Pancreas (tissue), 10 donors: ENCODE data around the gene LCE3D. TPM values are rescaled to one million over a fixed set of nuclear protein-coding genes. Genes with fewer than 3 reads are reported as not detected.

Experiments
- ATAC-seq, 4 donors: fragments of 200-7000 bp; cut with Tn5 transposase; one replicate each; pipeline versions ENCODE4 v1.8.0 to v1.9.1; 2020; ENCODE audit warnings: mild to moderate bottlenecking in 4 of 4, moderate library complexity in 4 of 4
- DNase-seq, 6 donors: peaks; one replicate each; pipeline ENCODE4 v3.0.0-alpha.2; 2020
- FAIRE-seq: peaks from 2 replicates; lab custom pipeline; 2012; peaks lifted over from hg19 to GRCh38; lab: Jason Lieb, UNC
- H3K27ac ChIP-seq, 4 donors: fragments of 200-600 bp; sonication (generic); 1 replicate in 3 of 4; 2 replicates in 1 of 4; pipeline versions ENCODE4 v1.5.0 to v1.8.0; 2020
- H3K27me3 ChIP-seq, 4 donors: fragments of 200-600 bp; one replicate each; pipeline ENCODE4 v1.8.0; 2021
- H3K36me3 ChIP-seq, 3 donors: fragments of 200-600 bp; sonication (generic) in 1 of 3; one replicate each; pipeline versions ENCODE4 v1.5.0 to v1.8.0; 2020 to 2021
- H3K4me1 ChIP-seq, 3 donors: fragments of 200-600 bp; one replicate each; pipeline ENCODE4 v1.8.0; 2021
- H3K4me3 ChIP-seq, 4 donors: fragments of 200-600 bp; sonication (generic) in 2 of 4; one replicate each; pipeline versions ENCODE4 v1.5.0 to v1.8.0; 2020 to 2021
- H3K9me3 ChIP-seq, 4 donors: fragments of 200-600 bp; one replicate each; pipeline ENCODE4 v1.8.0; 2021
- WGBS, 2 donors: extraction: QIAGEN DNeasy Blood & Tissue Kit; methylation state at CpG; one replicate each; pipeline ENCODE4 v1.1.7; 2013; 5-methylcytosine and 5-hydroxymethylcytosine counted together
- intact Hi-C, 3 donors: fragments of 100-400 bp; cut with DNase I; formaldehyde crosslinking; loops; one replicate each; pipeline versions ENCODE4 v1.11.1 to v1.14.2; 2022
- polyA plus RNA-seq, 2 donors: library from polyadenylated mRNA; stranded (reverse); fragments of 200-250 nt; gene quantifications; one replicate each; pipeline ENCODE4 v1.2.3, GENCODE V29; 2013
- total RNA-seq, 6 donors: library from RNA; stranded (reverse); fragmentation: NEBNext Ultra II Directional in 4 of 6; extraction: Animal tissue kit (Norgen Biotek cat#: 25700) in 4 of 6; gene quantifications; one replicate each; pipeline versions ENCODE4 v1.2.1 to v1.2.4, GENCODE V29; 2021 to 2023
- TF ChIP-seq, protein P1 (sequence below), 4 donors: fragments of 200-600 bp; sonication (generic) in 3 of 4; IDR thresholded peaks; one replicate each; pipeline versions ENCODE4 v1.5.0 to v1.8.0; 2021; ENCODE audit warnings: antibody characterized with exemption in 4 of 4
- donor health status: healthy with polysubstance abuse.
- donor health status: DM: no; HTN: no; CAD: no; lungs with moderate emphysema.
- donor health status: DM: no; HTN: no; CAD: no.
- donor health status: control.
- donor health status: control.
- donor health status: Bipolar disorder and iron deficiency.
- donor health status: DM: yes; HTN: yes; CAD: no.
- donor health status: DM: no; HTN: no; CAD: no.
- donor health status: DM: no; HTN: no; CAD: no.
- donor health status: DM: yes; HTN: yes; CAD: no.

LCE3D gene
- total and polyA plus RNA-seq, 8 donors, result not detected

DNA sequence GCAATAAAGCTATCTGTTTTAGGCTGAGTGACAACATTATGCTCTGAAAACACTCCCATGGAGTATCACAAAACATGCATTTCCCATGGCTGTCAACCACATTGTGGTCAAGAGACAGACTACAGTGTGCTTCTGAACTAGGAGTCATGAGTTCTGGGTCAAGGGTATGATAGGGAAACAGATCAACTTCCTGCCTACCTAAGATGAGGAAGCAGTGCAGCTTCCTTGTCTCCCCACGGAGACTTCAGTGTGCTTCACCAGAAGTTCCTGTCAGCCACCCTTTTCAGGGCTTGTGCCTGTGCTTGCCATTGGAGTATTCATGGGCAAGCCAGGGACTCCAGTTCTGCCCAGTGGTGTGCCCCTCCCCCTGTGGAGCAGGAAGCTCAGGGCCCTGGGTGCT is 33.6 kb downstream of the LCE3D start:
- no peak for DNase-seq

DNA sequence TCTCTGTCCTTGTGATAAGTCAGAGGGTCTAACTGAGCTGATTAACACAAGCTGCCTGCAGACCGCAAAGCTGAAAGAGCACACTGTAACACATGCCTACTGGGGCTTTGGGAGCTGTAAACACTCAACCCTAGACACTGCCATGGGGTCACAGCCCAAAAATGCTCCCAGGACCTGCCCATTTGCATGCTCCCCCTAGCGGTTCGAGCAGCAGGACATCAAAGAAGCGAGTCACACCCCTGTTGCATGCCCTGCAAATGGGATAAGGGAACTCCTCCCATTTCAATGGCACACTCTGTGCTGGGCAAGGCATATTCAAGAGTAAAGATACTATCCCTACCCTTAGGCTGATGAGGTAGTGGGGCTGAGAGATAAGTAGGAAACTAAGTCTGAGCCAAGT is 36.5 kb downstream of the LCE3D start:
- H3K4me1 ChIP-seq, result no peaks in the 10 kb centered on the region
- TF ChIP-seq, protein P1, sequence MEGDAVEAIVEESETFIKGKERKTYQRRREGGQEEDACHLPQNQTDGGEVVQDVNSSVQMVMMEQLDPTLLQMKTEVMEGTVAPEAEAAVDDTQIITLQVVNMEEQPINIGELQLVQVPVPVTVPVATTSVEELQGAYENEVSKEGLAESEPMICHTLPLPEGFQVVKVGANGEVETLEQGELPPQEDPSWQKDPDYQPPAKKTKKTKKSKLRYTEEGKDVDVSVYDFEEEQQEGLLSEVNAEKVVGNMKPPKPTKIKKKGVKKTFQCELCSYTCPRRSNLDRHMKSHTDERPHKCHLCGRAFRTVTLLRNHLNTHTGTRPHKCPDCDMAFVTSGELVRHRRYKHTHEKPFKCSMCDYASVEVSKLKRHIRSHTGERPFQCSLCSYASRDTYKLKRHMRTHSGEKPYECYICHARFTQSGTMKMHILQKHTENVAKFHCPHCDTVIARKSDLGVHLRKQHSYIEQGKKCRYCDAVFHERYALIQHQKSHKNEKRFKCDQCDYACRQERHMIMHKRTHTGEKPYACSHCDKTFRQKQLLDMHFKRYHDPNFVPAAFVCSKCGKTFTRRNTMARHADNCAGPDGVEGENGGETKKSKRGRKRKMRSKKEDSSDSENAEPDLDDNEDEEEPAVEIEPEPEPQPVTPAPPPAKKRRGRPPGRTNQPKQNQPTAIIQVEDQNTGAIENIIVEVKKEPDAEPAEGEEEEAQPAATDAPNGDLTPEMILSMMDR (IDR thresholded peaks at IDR 0.05), result no peak
- intact Hi-C loops, result no loop called here
- no peak for ATAC-seq
- 27 to 38% methylated on average over 4 of the region's 4 CpGs for WGBS, 2 donors
- DNase-seq, result no peak
- no peak for FAIRE-seq
- H3K27me3 ChIP-seq, result peaks cover 0 to 4% (median 0%) of the 10 kb centered on the region in 4 donors
- H3K27ac ChIP-seq, result no peak overlapping the region
- no peaks in the 10 kb centered on the region for H3K36me3 ChIP-seq
- no peak overlapping the region for H3K4me3 ChIP-seq
- no peaks in the 10 kb centered on the region for H3K9me3 ChIP-seq

More for the DNA sequence above, 33.6 kb downstream of the LCE3D start:
- Histone ChIP-seq H3K27ac (no peak overlapping the region), H3K4me3 (no peak overlapping the region), H3K27me3 (no peaks in the 10 kb centered on the region), H3K36me3 (no peaks in the 10 kb centered on the region), H3K4me1 (no peaks in the 10 kb centered on the region), H3K9me3 (no peaks in the 10 kb centered on the region)
- intact Hi-C loops, result no loop called here
- 40 to 47% methylated on average over 1 of the region's 1 CpG for WGBS, 2 donors
- ATAC-seq (no peak), FAIRE-seq (no peak)
- TF ChIP-seq, protein P1 (IDR thresholded peaks at IDR 0.05), result no peak

DNA sequence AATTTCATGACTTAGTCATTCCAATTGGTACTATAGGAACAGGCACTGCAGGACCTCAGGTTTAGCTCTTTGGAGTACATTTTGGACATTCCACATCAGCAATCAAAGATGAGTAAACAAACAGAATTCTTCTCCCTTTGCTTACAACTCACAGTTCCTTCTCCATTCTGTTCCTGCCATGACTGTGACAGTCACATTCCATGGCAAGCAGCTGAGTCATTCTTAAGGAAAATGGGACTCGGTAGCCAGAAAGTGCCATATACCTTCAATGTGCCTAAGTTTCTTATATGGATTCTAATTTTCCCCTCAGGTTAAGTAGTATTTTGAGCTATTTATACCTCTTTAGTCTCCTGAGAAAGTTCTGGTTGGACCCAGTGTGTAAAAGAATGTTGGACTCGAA is 40.4 kb downstream of the LCE3D start:
- ATAC-seq, result no peak
- Histone ChIP-seq H3K27ac (no peak overlapping the region), H3K9me3 (no peaks in the 10 kb centered on the region), H3K36me3 (no peaks in the 10 kb centered on the region), H3K4me3 (no peak overlapping the region), H3K27me3 (peaks cover 0 to 4% (median 0%) of the 10 kb centered on the region in 4 donors), H3K4me1 (no peaks in the 10 kb centered on the region)
- intact Hi-C loops, result no loop called here
- no peak for DNase-seq
- TF ChIP-seq, protein P1 (IDR thresholded peaks at IDR 0.05), result no peak
- 35 to 42% methylated on average over 2 of the region's 2 CpGs for WGBS, 2 donors
- FAIRE-seq, result no peak

GRCh38 chr1:152537496-152537895 is 42.8 kb downstream of the LCE3D start:
- Histone ChIP-seq H3K36me3 (no peaks in the 10 kb centered on the region), H3K4me3 (no peak overlapping the region), H3K27me3 (peaks cover 0 to 4% (median 0%) of the 10 kb centered on the region in 4 donors), H3K4me1 (no peaks in the 10 kb centered on the region), H3K9me3 (no peaks in the 10 kb centered on the region), H3K27ac (no peak overlapping the region)
- ATAC-seq, result peak in 1 of 4 donors; percentile 65
- TF ChIP-seq, protein P1 (IDR thresholded peaks at IDR 0.05), result no peak
- no peak for FAIRE-seq
- intact Hi-C loops, result no loop called here
- no peak for DNase-seq
- 20 to 22% methylated on average over 4 of the region's 4 CpGs for WGBS, 2 donors

GRCh38 chr1:152535774-152536173 is 44.5 kb downstream of the LCE3D start:
- no peak overlapping the region for H3K4me3 ChIP-seq
- H3K9me3 ChIP-seq, result no peaks in the 10 kb centered on the region
- H3K36me3 ChIP-seq, result no peaks in the 10 kb centered on the region
- H3K27me3 ChIP-seq, result peaks cover 0 to 6% (median 0%) of the 10 kb centered on the region in 4 donors
- DNase-seq, result no peak
- 44 to 53% methylated on average over 3 of the region's 3 CpGs for WGBS, 2 donors
- no peak for FAIRE-seq
- TF ChIP-seq, protein P1 (IDR thresholded peaks at IDR 0.05), result no peak
- H3K4me1 ChIP-seq, result no peaks in the 10 kb centered on the region
- intact Hi-C loops, result no loop called here
- no peak for ATAC-seq
- no peak overlapping the region for H3K27ac ChIP-seq
